ENCODE measurements around the gene SLC4A1AP.
"Not testable (repeated sequence)": the region's sequence is repeated elsewhere in the genome, so short reads cannot be mapped to it uniquely, and the experiment has no call there.

SLC4A1AP gene

GRCh38 chr2:27652790-27653189 lies 10.9 kb upstream of the SLC4A1AP start:
- no peak for DNase-seq (ENCODE audit: low spot score)

- no peak for DNase-seq (ENCODE audit: low spot score)
These were observed 10.3 kb upstream of the SLC4A1AP start for GRCh38 chr2:27653397-27653796.

DNA sequence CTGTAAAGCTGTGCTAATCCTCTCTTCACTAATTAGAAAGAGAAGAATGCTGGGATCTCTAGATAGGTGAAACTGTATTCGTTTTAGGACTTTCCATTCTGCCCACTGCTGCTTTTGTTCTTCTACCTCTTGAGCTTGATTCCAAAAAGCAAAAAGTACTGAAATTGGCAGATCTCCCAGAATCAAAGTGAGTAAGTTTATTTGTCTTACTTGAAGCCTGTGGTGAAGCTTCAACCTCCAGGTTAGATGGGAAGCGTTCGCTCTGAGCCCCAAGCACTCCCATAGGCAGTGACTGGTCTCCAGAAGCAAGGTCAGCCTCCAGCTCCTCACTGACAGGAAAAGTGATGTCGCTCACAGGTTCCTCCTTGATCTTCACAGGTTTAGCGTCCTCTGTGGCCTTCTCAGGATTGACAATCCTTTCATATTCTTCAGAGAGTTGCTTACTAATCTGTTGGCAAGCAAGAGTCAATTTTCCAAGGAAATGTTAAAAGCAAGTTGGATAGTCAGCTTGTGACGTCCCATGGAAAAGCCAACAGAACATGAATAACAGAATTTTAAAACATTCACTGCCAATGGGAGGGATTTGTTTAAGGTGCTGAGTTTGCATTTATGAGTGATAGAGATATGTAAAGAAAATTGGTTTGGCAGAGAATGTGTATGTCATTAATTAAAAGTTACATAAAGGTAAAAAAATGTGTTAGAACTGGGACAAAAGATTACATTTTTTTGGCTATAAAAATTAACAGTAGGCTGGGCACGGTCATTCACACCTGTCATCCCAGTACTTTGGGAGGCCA lies 8.3 kb upstream of the SLC4A1AP start:
- no peak for DNase-seq (ENCODE audit: low spot score)

GRCh38 chr2:27661371-27661770 lies 2.3 kb upstream of the SLC4A1AP start:
- no peak for DNase-seq (ENCODE audit: low spot score)

- no peak for DNase-seq (ENCODE audit: low spot score)
These were observed 475 bp downstream of the SLC4A1AP start for GRCh38 chr2:27664154-27664574.

DNA sequence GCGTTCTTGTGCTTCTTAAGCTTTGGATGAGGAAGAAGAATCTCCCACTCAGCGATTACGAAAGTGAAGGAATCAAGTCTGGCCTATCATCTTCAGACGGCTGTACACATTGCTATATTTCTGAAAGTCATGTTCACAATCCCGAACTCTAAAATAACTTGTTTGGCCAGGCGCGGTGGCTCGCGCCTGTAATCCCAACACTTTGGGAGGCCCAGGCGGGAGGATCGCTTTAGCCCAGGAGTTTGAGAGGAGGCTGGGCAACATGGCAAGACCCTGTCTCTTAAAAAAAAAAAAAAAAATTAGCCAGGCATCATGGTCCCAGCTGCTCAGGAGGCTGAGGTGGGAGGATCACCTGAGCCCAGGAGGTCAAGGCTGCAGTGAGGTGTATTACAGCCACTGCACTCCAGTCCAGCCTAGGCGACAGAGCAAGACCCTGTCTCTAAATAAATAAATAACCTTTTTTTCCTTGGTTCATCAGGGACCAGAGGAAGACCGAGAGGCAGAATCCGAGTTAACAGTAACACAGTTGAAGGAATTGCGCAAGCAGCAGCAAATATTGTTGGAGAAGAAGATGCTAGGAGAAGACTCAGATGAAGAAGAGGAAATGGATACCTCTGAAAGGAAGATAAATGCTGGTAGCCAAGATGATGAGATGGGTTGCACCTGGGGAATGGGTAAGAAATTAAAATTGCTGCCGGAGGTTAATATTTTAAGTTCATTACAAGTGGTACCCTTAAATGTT lies 1.1 kb downstream of the SLC4A1AP start:
- no peak for DNase-seq (ENCODE audit: low spot score)

GRCh38 chr2:27667446-27667845 lies 3.8 kb downstream of the SLC4A1AP start:
- no peak for DNase-seq (ENCODE audit: low spot score)

DNA sequence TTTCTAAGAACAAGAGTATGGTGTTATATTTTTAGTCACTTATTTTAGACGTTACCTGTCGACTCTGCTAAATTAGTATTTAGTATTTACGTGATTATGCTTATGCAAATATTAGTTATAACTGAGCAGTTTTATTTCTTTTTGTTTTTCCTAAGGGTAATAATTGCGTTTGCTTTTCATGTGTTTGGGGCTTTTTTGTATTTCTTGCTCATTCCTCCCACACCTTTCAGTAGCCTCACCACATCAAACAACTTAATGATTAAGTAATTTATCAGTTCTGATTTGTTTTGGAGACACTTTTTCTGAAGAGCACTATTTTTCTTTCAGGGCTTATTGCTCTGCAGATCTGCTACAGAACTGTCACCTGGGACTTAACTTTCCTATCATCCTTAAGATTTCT lies 7.5 kb downstream of the SLC4A1AP start:
- no peak for DNase-seq (ENCODE audit: low spot score)

GRCh38 chr2:27672723-27673486 lies 9.2 kb downstream of the SLC4A1AP start:
- DNase-seq (ENCODE audit: low spot score) = no peak

DNA sequence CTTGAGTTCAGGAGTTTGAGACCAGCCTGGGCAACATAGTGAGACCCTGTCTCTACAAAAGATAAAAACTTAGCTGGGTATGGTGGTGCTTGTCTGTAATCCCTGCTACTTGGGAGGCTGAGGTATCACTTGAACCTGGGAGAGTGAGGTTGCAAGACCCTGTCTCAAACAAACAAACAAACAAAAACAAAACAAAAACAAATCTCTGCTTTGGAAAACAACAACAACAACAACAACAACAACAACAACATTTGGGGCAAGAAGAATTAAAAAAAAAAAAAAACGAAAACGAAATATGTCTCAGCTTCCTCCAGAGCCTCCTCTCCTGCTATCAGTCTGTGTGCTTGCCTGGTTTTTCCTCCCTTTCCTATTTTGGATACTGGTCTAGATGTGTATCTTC lies 16.9 kb downstream of the SLC4A1AP start:
- DNase-seq (ENCODE audit: low spot score) = no peak

DNA sequence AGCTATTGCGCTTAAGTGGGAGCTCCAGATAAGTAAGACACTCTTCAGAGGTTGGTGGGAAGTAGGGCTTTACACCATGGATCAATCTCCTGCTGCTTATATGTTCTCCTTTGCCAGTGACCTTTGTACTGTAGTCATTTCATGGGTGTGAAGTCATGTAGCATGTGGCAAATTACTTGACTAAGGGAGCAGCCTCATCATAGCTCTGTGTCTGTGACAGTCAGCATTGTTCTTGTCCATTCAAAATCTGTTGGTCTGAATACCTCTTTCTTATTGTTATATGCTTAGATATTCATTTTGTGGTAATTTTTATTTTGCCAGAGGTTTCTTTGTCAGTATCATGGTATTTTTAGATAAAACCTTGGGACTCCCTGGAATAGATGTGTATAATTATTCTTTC lies 18.2 kb downstream of the SLC4A1AP start:
- DNase-seq (ENCODE audit: low spot score) = no peak

DNA sequence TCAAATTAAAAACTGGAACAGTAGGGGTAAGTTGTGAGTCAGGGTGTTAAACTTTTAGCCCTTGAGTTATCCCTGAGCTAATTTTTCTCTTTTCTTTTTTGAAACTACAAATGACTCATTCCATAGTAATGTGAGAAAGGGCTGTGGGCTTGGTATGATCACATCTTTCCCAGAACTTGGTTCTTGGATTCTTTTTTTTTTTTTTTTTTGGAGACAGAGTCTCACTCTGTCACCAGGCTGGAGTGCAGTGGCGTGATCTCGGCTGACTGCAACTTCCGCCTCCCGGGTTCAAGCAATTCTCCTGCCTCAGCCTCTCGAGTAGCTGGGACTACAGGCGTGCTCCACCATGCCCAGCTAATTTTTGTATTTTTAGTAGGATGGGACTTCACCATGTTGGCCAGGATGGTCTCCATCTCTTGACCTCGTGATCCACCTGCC lies 18.7 kb downstream of the SLC4A1AP start:
- not testable (repeated sequence) for DNase-seq (ENCODE audit: low spot score)

GRCh38 chr2:27683390-27684071 lies 19.8 kb downstream of the SLC4A1AP start:
- peak; percentile 77 for DNase-seq (ENCODE audit: low spot score)

DNA sequence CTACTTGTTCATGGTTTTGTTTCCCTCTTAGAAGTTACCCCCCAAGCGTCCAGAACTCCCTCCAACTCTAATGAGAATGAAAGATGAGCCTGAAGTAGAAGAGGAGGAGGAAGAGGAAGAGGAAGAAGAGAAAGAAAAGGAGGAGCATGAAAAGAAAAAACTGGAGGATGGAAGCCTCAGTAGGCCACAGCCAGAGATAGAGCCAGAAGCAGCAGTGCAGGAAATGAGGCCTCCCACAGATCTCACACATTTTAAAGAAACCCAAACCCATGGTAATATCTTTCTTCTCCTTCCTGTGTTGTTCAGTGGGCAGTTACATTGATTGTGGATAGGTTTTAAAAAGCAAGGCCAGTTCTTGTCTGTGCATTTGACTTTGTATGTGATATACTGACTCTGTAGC lies 21.3 kb downstream of the SLC4A1AP start:
- not testable (repeated sequence) for DNase-seq (ENCODE audit: low spot score)

- no peak for DNase-seq (ENCODE audit: low spot score)
These were observed 21.9 kb downstream of the SLC4A1AP start for GRCh38 chr2:27685577-27685976.

- no peak for DNase-seq (ENCODE audit: low spot score)
These were observed 23.5 kb downstream of the SLC4A1AP start for GRCh38 chr2:27687232-27687631.

DNA sequence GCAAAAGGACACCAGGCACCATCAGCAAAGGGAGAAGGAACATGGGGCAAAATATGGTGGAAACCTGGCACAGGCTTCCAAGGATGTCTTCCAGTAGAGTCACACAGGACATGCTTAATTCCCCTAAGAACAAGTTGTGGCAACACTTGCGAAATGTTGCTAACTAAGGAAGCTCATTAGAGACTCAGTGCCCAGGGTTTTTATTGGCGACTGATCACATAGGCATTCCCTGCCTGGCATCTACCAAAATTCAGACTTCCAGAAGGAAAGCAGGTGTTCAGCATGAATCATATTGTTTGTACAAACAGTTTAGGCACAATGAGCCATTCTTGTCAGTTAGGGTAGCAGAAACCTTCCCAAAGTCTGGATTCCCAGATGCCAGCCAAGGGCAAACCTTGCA lies 25.7 kb downstream of the SLC4A1AP start:
- no peak for DNase-seq (ENCODE audit: low spot score)

GRCh38 chr2:27690052-27690451 lies 26.4 kb downstream of the SLC4A1AP start:
- no peak for DNase-seq (ENCODE audit: low spot score)

- DNase-seq (ENCODE audit: low spot score) = no peak
These were observed 34.0 kb downstream of the SLC4A1AP start for GRCh38 chr2:27697660-27698059.

DNA sequence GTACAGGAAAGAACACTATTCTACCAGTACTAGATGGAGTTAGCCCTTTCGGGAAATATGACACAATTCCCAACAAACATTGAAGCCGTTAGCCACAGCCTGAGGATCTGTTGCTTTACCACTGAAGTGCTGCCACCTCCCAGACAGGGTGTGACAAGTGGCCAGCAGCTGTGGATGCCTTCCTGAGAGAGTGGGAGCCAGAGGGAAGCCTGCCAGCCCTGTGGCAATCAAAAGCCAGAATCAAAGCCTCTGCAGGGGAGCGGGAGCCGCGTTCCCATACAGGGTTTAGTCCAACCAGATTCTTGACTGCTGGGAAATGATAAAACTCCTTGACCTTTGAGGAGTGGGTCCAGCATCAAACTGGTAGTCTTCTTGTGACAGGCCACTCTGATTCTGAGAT lies 38.0 kb downstream of the SLC4A1AP start:
- no peak for DNase-seq (ENCODE audit: low spot score)

DNA sequence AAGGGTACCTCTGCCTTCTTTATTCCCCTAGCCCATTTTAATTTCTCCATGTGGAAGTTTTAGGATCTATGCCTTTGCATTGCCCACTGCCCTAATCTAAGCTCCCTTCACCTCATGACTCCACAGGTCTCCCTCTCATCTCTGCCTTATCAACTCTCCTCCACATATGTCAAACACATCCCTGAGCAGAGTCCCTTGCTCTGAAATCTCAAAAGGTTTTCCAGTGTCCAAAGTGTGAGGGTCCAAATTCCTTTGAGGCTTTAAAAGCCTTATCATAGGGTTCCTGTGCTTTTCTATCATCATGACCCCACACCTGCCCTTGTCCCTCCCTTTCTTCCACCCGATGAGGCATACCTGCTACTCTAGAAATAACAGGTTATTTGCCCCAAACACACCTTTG lies 38.6 kb downstream of the SLC4A1AP start:
- no peak for DNase-seq (ENCODE audit: low spot score)

All from globus pallidus (tissue), 1 donor.